ENCODE data around the gene TMEM131. TPM values are rescaled to one million over a fixed set of nuclear protein-coding genes. Genes with fewer than 3 reads are reported as not detected.
"Not testable (repeated sequence)": the region's sequence is repeated elsewhere in the genome, so short reads cannot be mapped to it uniquely, and the experiment has no call there.

TMEM131 gene
- total RNA-seq, 4 donors from 2014 or later, result 10.3 to 39.2 (median 20.0) TPM

DNA sequence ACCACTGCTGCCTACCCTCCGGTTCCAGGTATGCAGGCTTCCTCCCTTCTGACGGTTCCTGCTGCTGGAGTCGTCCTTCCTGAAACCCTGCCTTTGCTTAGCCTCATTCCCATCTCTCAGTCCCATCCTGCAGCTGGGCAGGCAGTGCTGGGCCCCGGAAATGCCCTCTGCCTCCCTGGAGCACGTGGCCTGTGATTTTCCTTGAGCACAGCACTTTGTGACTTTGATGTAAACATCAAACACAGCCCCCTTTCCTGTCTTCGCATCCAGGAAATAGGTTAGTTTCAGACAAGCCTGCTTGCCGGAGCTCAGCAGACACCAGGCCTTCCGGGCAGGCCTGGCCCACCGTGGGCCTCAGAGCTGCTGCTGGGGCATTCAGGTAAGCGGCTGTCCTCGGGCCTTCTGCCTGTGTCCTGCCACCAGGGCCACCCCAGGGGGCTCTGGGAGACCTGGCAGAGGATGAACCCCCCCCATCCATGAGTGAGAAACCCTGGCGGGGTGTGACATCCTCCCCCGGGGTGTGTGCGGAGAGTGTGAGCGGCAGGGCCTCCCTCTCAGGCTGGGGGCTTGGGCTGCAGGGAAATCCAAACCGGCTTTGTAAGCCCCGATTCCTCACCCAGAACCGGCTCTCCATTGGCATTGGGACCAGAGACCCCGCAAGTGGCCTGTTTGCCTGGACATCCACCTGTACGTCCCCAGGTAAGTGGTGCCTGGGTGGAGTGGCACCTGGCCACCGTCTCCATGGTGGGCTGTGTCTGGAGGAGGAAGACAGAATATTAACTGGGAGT is 282.3 kb downstream of the TMEM131 start, which contains the start of gene ZAP70:
Gene ZAP70, plus strand, starts transcription at position 281 of the 788 bp plus-strand sequence. CDS start 10,461 bp downstream, outside the sequence.
- no peaks in the 10 kb centered on the region for H3K4me1 ChIP-seq
- no peak within 1 kb of the TSS for H3K4me3 ChIP-seq
- intact Hi-C loops (cut with DNase I; ENCODE audit: low total_unique reads) (no loop called here), in situ Hi-C loops (cut with MboI; ENCODE audit: low sequenced_read_pairs in 4 of 4) (no loop called here)
- no peak within 1 kb of the TSS for H3K27ac ChIP-seq
- ATAC-seq, result no peak
- TF ChIP-seq POLR2A (IDR thresholded peaks at IDR 0.05), result no peak
- TF ChIP-seq, protein P1, sequence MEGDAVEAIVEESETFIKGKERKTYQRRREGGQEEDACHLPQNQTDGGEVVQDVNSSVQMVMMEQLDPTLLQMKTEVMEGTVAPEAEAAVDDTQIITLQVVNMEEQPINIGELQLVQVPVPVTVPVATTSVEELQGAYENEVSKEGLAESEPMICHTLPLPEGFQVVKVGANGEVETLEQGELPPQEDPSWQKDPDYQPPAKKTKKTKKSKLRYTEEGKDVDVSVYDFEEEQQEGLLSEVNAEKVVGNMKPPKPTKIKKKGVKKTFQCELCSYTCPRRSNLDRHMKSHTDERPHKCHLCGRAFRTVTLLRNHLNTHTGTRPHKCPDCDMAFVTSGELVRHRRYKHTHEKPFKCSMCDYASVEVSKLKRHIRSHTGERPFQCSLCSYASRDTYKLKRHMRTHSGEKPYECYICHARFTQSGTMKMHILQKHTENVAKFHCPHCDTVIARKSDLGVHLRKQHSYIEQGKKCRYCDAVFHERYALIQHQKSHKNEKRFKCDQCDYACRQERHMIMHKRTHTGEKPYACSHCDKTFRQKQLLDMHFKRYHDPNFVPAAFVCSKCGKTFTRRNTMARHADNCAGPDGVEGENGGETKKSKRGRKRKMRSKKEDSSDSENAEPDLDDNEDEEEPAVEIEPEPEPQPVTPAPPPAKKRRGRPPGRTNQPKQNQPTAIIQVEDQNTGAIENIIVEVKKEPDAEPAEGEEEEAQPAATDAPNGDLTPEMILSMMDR (IDR thresholded peaks at IDR 0.05 in 4 of 5, conservative IDR thresholded peaks at IDR 0.05 in 1 of 5), result no peak
- H3K9me3 ChIP-seq, result no peaks in the 10 kb centered on the region
- H3K36me3 ChIP-seq, result no peaks in the 10 kb centered on the region
- DNase-seq, result no peak
- H3K27me3 ChIP-seq, result no peaks in the 10 kb centered on the region

DNA sequence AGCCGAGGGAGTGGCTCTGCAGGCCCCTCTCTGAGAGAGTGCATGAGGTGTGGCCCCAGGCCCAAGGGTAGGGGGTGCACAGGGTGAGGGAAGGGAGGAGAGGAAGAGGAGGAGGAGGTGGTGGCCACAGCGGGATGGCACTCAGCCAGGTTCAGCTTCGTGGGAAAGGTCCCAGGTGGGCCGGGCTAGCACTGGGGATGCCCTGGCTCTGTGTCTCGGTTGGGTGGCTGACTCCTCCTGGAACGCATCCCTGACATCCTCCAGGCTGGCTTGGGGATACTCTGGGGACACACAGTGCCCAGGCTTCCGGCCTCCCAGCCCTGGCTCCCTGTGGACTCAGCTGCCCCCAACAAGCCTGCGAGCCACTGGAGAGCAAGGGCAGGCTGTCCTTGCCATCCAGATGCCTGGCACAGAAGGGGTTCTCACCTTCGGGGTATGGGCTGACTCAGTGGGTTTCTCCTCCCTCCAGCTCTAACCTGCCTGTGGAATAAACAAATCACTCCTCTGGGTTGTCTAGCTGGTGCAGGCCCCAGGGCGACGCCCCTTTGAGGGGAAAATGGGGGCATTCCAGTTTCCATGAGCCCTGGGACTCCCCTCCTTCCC is 283.0 kb downstream of the TMEM131 start:
- DNase-seq (no peak), ATAC-seq (no peak)
- Histone ChIP-seq H3K27ac (no peak overlapping the region), H3K27me3 (no peaks in the 10 kb centered on the region), H3K4me3 (no peak overlapping the region), H3K36me3 (no peaks in the 10 kb centered on the region), H3K9me3 (no peaks in the 10 kb centered on the region), H3K4me1 (no peaks in the 10 kb centered on the region)
- in situ Hi-C loops (cut with MboI; ENCODE audit: low sequenced_read_pairs in 4 of 4), result no loop called here
- no peak for TF ChIP-seq POLR2A (IDR thresholded peaks at IDR 0.05)
- TF ChIP-seq, protein P1 (IDR thresholded peaks at IDR 0.05 in 4 of 5, conservative IDR thresholded peaks at IDR 0.05 in 1 of 5), result no peak
- intact Hi-C loops (cut with DNase I; ENCODE audit: low total_unique reads), result no loop called here

DNA sequence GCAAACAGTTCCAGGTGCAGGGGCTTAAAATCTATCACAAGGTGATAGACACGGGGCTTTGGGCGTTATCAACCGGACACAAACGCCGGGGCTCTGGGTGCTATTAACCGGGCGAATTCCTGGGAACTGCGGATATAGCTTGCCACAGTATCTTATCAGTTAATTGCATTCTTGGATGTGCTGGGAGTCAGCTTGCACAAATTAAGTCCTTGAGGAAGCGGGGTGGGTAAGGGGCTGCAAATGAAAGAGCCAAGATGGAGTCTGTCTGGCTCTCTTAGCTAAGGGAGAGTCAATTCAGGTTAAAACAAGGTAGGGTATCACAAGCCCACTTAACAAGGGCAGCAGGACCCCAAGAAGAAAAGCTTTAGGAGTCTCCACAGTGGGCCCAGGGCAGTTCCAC is 283.6 kb downstream of the TMEM131 start:
- DNase-seq; H3K27me3 ChIP-seq; H3K9me3 ChIP-seq; intact Hi-C loops (cut with DNase I; ENCODE audit: low total_unique reads); H3K27ac ChIP-seq; H3K36me3 ChIP-seq; H3K4me3 ChIP-seq; in situ Hi-C loops (cut with MboI; ENCODE audit: low sequenced_read_pairs in 4 of 4); H3K4me1 ChIP-seq; ATAC-seq: not testable (repeated sequence)

DNA sequence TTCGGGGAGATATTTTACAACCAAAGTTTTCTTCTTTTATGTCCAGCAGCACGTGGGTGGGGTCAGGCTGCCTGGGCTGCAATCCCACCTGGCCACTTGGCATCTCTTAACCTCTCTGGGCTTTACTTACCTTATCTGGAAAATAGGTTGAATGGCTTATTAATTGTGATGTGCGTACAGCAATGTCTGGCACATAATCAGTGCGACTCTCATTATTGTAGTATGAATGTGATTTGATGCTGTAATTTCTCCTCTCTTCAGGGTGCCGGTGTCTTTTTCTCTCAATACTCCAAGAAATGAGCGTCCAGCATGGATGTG is 284.4 kb downstream of the TMEM131 start:
- H3K27ac ChIP-seq, result no peak overlapping the region
- DNase-seq (no peak), ATAC-seq (no peak)
- H3K9me3 ChIP-seq, result no peaks in the 10 kb centered on the region
- TF ChIP-seq, protein P1 (IDR thresholded peaks at IDR 0.05 in 4 of 5, conservative IDR thresholded peaks at IDR 0.05 in 1 of 5), result no peak
- no peak for TF ChIP-seq POLR2A (IDR thresholded peaks at IDR 0.05)
- no peaks in the 10 kb centered on the region for H3K4me1 ChIP-seq
- no peaks in the 10 kb centered on the region for H3K36me3 ChIP-seq
- intact Hi-C loops (cut with DNase I; ENCODE audit: low total_unique reads), result no loop called here
- no peak overlapping the region for H3K4me3 ChIP-seq
- in situ Hi-C loops (cut with MboI; ENCODE audit: low sequenced_read_pairs in 4 of 4), result no loop called here
- H3K27me3 ChIP-seq, result no peaks in the 10 kb centered on the region

DNA sequence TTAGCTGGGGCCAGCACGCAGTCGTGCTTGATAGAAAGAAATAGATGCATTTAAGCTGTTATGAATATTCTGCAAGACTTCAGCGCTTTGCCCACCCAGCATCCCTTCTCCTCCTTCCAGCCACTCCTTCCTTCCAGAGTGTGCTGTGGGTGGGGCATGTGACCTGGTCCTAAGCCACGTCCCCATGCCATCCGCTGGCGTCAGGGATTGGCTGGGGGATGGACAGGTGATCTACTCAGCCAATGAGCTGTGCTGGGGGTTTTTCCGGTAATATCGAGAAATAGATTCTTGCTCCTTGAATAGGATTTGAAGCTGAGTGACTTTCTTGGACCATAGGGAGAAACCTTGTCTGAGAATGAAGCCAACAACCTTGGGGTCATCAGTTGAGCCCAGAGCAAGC is 287.1 kb downstream of the TMEM131 start:
- no peak for ATAC-seq
- Histone ChIP-seq H3K4me3 (no peak overlapping the region), H3K27me3 (no peaks in the 10 kb centered on the region), H3K9me3 (no peaks in the 10 kb centered on the region), H3K4me1 (no peaks in the 10 kb centered on the region), H3K27ac (no peak overlapping the region), H3K36me3 (no peaks in the 10 kb centered on the region)
- TF ChIP-seq POLR2A (IDR thresholded peaks at IDR 0.05), result no peak
- TF ChIP-seq, protein P1 (IDR thresholded peaks at IDR 0.05 in 4 of 5, conservative IDR thresholded peaks at IDR 0.05 in 1 of 5), result no peak
- DNase-seq, result no peak
- in situ Hi-C loops (cut with MboI; ENCODE audit: low sequenced_read_pairs in 4 of 4) (no loop called here), intact Hi-C loops (cut with DNase I; ENCODE audit: low total_unique reads) (no loop called here)
